Fibroblast of lung (primary cell): ENCODE data around the gene ZBBX. TPM values are rescaled to one million over a fixed set of nuclear protein-coding genes. Genes with fewer than 3 reads are reported as not detected.

Source experiments
- DNase-seq, 2 donors: peaks; one replicate each; pipeline versions ENCODE4 v3.0.0 to v3.0.0-alpha.2; 2010; ENCODE audit warnings: low read depth in 2 of 2
- H2AFZ ChIP-seq: 2 replicates; pipeline ENCODE4 v1.5.1; 2012; ENCODE audit warnings: low read length, control low read depth, inconsistent platforms
- H3K27ac ChIP-seq: 2 replicates; pipeline ENCODE4 v1.5.1; 2011; ENCODE audit warnings: low read length, control low read depth; ENCODE audit not compliant: insufficient read depth
- H3K27me3 ChIP-seq: 2 replicates; pipeline ENCODE4 v1.5.1; 2011; ENCODE audit warnings: mild to moderate bottlenecking, low read length; ENCODE audit not compliant: control insufficient read depth, insufficient read depth
- H3K36me3 ChIP-seq: 2 replicates; pipeline ENCODE4 v1.5.1; 2011; ENCODE audit warnings: low read length; ENCODE audit not compliant: control insufficient read depth, insufficient read depth
- H3K4me1 ChIP-seq: 2 replicates; pipeline ENCODE4 v1.5.1; 2011; ENCODE audit warnings: low read length; ENCODE audit not compliant: control insufficient read depth, insufficient read depth; ENCODE audit errors: extremely low read depth
- H3K4me2 ChIP-seq: 2 replicates; pipeline ENCODE4 v1.5.1; 2011; ENCODE audit warnings: low read length, control low read depth; ENCODE audit not compliant: insufficient read depth; ENCODE audit errors: extremely low read depth
- H3K4me3 ChIP-seq, 4 experiments: fragments of 200-600 bp in 1 of 4; sonication (generic) in 1 of 4; replicated peaks in 1 of 4; 2 replicates each; pipeline ENCODE4 v1.5.1; 2011 to 2016; ENCODE audit warnings: low read length in 4 of 4, low read depth in 3 of 4, mild to moderate bottlenecking in 3 of 4, control low read depth in 2 of 4, inconsistent platforms in 1 of 4, mixed read lengths in 1 of 4; ENCODE audit not compliant: insufficient read depth in 1 of 4; ENCODE audit errors: control extremely low read depth in 1 of 4
- H3K79me2 ChIP-seq: 2 replicates; pipeline ENCODE4 v1.5.1; 2012; ENCODE audit warnings: mild to moderate bottlenecking, low read length, inconsistent platforms; ENCODE audit not compliant: control insufficient read depth, insufficient read depth
- H3K9ac ChIP-seq: 2 replicates; pipeline ENCODE4 v1.5.1; 2011; ENCODE audit warnings: mild to moderate bottlenecking, low read length, control low read depth; ENCODE audit not compliant: insufficient read depth
- H3K9me3 ChIP-seq: 2 replicates; pipeline ENCODE4 v1.5.1; 2012; ENCODE audit warnings: low read depth, low read length; ENCODE audit not compliant: control insufficient read depth, insufficient read depth
- H4K20me1 ChIP-seq: 2 replicates; pipeline ENCODE4 v1.5.1; 2011; ENCODE audit warnings: low read length; ENCODE audit not compliant: control insufficient read depth, insufficient read depth; ENCODE audit errors: extremely low read depth
- CTCF ChIP-seq, 2 donors: IDR thresholded peaks in 1 of 2; conservative IDR thresholded peaks in 1 of 2; 1 replicate in 1 of 2; 2 replicates in 1 of 2; pipeline ENCODE4 v1.5.1; 2011 to 2012; ENCODE audit warnings: low read length in 2 of 2, control low read depth in 1 of 2, inconsistent platforms in 1 of 2, low read depth in 1 of 2, mild to moderate bottlenecking in 1 of 2
- EZH2 ChIP-seq: IDR thresholded peaks from 2 replicates; pipeline ENCODE4 v1.5.1; 2012; ENCODE audit warnings: low read length, control low read depth, mild to moderate bottlenecking; ENCODE audit errors: missing control alignments
- polyA plus RNA-seq, 2 donors: library from polyadenylated mRNA; depleted of rRNA in 1 of 2; stranded (reverse) in 1 of 2; unstranded in 1 of 2; fragments of >200 nt; gene quantifications; 2 replicates each; pipeline ENCODE4 v1.2.1, GENCODE V29; 2011 to 2012; ENCODE audit warnings: missing spikeins in 1 of 2
- total RNA-seq: library from RNA; depleted of rRNA; stranded (reverse); fragments of >200 nt; gene quantifications from 2 replicates; pipeline ENCODE4 v1.2.1, GENCODE V29; 2014

The ZBBX gene
- total and polyA plus RNA-seq, 2 donors (not counting 1 experiment from before 2014, with no cell fraction given), result 0.17 TPM; not detected in 1

DNA sequence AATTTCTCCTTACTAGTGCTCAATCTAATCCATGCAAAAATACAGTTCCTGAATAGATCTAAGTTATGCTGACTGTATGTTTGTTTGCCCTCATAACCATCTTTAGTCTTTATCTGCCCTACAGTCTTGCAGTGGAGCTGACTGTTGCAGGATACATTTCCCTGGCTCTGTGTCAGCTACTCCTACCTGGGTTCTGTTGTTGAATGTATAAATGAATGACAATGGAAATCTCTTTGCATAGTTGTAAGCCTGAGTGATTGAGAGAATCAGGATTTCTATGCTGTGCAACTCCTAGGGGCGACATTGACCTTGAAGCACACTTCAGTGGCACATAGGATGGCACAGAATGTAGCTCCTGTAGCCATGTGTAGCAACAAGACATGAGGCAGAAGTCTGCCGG lies 16.0 kb upstream of the ZBBX start:
- no peaks in the 10 kb centered on the region for H3K9me3 ChIP-seq
- no peak overlapping the region for H3K4me3 ChIP-seq
- no peak overlapping the region for H3K27ac ChIP-seq
- no peak for DNase-seq
- H3K9ac ChIP-seq, result no peak overlapping the region
- H3K36me3 ChIP-seq, result no peaks in the 10 kb centered on the region
- TF ChIP-seq CTCF (conservative IDR thresholded peaks at IDR 0.05 in 1 of 2, IDR thresholded peaks at IDR 0.05 in 1 of 2; ENCODE audit: low read depth in 1 of 2, low read length in 2 of 2) (no peak), EZH2 (no peak)
- H3K4me2 ChIP-seq, result no peak overlapping the region
- H3K4me1 ChIP-seq, result no peaks in the 10 kb centered on the region
- no peaks in the 10 kb centered on the region for H3K79me2 ChIP-seq
- no peaks in the 10 kb centered on the region for H3K27me3 ChIP-seq
- no peak overlapping the region for H2AFZ ChIP-seq
- H4K20me1 ChIP-seq, result no peaks in the 10 kb centered on the region

DNA sequence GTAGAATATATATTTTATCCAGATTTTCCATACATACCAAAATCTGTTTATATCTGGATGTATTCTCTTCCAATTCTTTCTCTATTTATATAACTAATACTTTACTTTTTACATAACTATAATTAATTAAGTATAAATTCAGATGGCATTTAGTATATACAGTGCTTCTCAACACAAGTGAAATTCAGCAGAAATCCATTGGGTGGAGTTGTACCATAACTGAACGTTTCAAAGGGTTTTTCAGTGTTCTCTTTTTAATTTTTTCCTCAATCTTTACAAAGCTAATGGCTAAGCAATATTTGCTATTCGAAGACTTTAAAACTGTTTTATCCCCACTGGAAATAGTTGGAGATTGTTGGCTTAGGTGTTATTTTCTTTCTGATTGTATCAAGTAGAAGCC lies 13.9 kb upstream of the ZBBX start:
- Histone ChIP-seq H3K27ac (no peak overlapping the region), H4K20me1 (no peaks in the 10 kb centered on the region)

GRCh38 chr3:167382155-167382554 lies 2.1 kb upstream of the ZBBX start:
- H4K20me1 ChIP-seq, result no peaks in the 10 kb centered on the region
- no peak for TF ChIP-seq EZH2
- H3K36me3 ChIP-seq, result no peaks in the 10 kb centered on the region
- no peak overlapping the region for H3K27ac ChIP-seq
- no peak overlapping the region for H3K4me3 ChIP-seq
- no peak for DNase-seq
- H3K4me2 ChIP-seq, result no peak overlapping the region
- H3K4me1 ChIP-seq, result no peaks in the 10 kb centered on the region
- no peaks in the 10 kb centered on the region for H3K9me3 ChIP-seq
- no peak overlapping the region for H2AFZ ChIP-seq
- no peaks in the 10 kb centered on the region for H3K27me3 ChIP-seq
- no peak overlapping the region for H3K9ac ChIP-seq
- no peaks in the 10 kb centered on the region for H3K79me2 ChIP-seq

More for the DNA sequence above, 13.9 kb upstream of the ZBBX start:
- H3K4me3 ChIP-seq, result no peak overlapping the region
- DNase-seq, result no peak
- H3K36me3 ChIP-seq, result no peaks in the 10 kb centered on the region
- no peaks in the 10 kb centered on the region for H3K79me2 ChIP-seq
- TF ChIP-seq CTCF (conservative IDR thresholded peaks at IDR 0.05 in 1 of 2, IDR thresholded peaks at IDR 0.05 in 1 of 2; ENCODE audit: low read depth in 1 of 2, low read length in 2 of 2) (no peak), EZH2 (no peak)
- no peaks in the 10 kb centered on the region for H3K9me3 ChIP-seq
- H3K4me2 ChIP-seq, result no peak overlapping the region
- no peak overlapping the region for H3K9ac ChIP-seq
- no peaks in the 10 kb centered on the region for H3K4me1 ChIP-seq
- no peaks in the 10 kb centered on the region for H3K27me3 ChIP-seq
- no peak overlapping the region for H2AFZ ChIP-seq
